Adrenal gland (tissue), 5 donors: Measurements from ENCODE around the gene ARHGEF25.

Experiments used
- CTCF ChIP-seq, 6 experiments: fragments of 450-650 bp in 4 of 6; fragments of 200-600 bp in 2 of 6; sonication (generic) in 1 of 6; IDR thresholded peaks; 1 replicate in 5 of 6; 2 replicates in 1 of 6; pipeline versions ENCODE4 v1.5.1 to v1.8.0; 2016 to 2021; ENCODE audit warnings: antibody characterized with exemption in 6 of 6, mild to moderate bottlenecking in 2 of 6, moderate library complexity in 1 of 6
- POLR2A ChIP-seq, 2 donors: fragments of 450-650 bp; IDR thresholded peaks; one replicate each; pipeline ENCODE4 v1.6.1; 2017; ENCODE audit warnings: antibody characterized with exemption in 2 of 2, mild to moderate bottlenecking in 2 of 2, moderate library complexity in 1 of 2
- donor health status: DM: no; HTN: no; CAD: no.

- TF ChIP-seq CTCF (IDR thresholded peaks at IDR 0.05) = no peak
- no peak for TF ChIP-seq POLR2A (IDR thresholded peaks at IDR 0.05)
These were observed 15.7 kb downstream of the ARHGEF25 start for GRCh38 chr12:57626921-57627445.
